ENCODE data around the gene PVRIG. TPM values are rescaled to one million over a fixed set of nuclear protein-coding genes. Genes with fewer than 3 reads are reported as not detected.
"Not testable (repeated sequence)": the region's sequence is repeated elsewhere in the genome, so short reads cannot be mapped to it uniquely, and the experiment has no call there.

Gene PVRIG
- total RNA-seq, 1 experiment from 2014 or later: 1.1 TPM

DNA sequence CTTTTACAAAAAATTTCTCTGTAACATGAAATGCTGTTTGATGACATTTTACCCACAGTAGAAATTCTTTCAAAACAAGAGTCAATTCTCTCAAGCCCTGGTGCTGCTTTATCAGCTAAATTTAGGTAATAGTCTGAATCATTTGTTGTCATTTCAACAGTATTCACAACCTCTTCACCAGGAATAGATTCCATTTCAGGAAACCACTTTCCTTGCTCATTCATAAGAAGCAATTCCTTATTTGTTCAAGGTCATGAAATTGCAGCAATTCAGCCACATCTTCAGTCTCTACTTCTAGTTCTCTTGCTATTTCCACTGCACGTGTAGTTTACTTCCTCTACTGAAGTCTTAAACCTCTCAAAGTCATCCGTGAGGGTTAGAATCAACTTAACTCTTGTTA, 28.0 kb upstream of the PVRIG start:
- H2AFZ ChIP-seq: no peak overlapping the region
- H3K27ac ChIP-seq: peak overlapping the region; percentile 27; the same call in 1 of the 2 replicates
- peak overlapping the region; percentile 38 for H3K4me2 ChIP-seq
- peak in 1 of 2 experiments; percentile 80 for DNase-seq
- no peaks in the 10 kb centered on the region for H3K9me3 ChIP-seq (ENCODE audit: insufficient read depth, low read depth)
- H3K79me2 ChIP-seq (ENCODE audit: low read depth): no peaks in the 10 kb centered on the region
- H3K27me3 ChIP-seq (ENCODE audit: insufficient read depth, low read depth): no peaks in the 10 kb centered on the region
- POLR2A ChIA-PET (ENCODE audit: unreplicated experiment): no interaction called here
- no peak for TF ChIP-seq EZH2 (IDR thresholded peaks at IDR 0.05; ENCODE audit: low read depth)
- TF ChIP-seq, protein P1, sequence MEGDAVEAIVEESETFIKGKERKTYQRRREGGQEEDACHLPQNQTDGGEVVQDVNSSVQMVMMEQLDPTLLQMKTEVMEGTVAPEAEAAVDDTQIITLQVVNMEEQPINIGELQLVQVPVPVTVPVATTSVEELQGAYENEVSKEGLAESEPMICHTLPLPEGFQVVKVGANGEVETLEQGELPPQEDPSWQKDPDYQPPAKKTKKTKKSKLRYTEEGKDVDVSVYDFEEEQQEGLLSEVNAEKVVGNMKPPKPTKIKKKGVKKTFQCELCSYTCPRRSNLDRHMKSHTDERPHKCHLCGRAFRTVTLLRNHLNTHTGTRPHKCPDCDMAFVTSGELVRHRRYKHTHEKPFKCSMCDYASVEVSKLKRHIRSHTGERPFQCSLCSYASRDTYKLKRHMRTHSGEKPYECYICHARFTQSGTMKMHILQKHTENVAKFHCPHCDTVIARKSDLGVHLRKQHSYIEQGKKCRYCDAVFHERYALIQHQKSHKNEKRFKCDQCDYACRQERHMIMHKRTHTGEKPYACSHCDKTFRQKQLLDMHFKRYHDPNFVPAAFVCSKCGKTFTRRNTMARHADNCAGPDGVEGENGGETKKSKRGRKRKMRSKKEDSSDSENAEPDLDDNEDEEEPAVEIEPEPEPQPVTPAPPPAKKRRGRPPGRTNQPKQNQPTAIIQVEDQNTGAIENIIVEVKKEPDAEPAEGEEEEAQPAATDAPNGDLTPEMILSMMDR (conservative IDR thresholded peaks at IDR 0.05): no peak
- no peaks in the 10 kb centered on the region for H4K20me1 ChIP-seq (ENCODE audit: insufficient read depth)
- no TSS peak for BruUV-seq (replicated peaks)
- no peaks in the 10 kb centered on the region for H3K9me2 ChIP-seq (ENCODE audit: insufficient read depth)
- CTCF ChIA-PET: no interaction called here
- peaks cover 11% of the 10 kb centered on the region for H3F3A ChIP-seq (ENCODE audit: insufficient read depth, low read depth)
- H3K4me3 ChIP-seq: no peak overlapping the region
- intact Hi-C loops (cut with micrococcal nuclease; ENCODE audit: unreplicated experiment): no loop called here
- H3K36me3 ChIP-seq (ENCODE audit: low read depth): no peaks in the 10 kb centered on the region
- H3K4me1 ChIP-seq (replicated peaks; ENCODE audit: insufficient read depth): peaks cover 22% of the 10 kb centered on the region

DNA sequence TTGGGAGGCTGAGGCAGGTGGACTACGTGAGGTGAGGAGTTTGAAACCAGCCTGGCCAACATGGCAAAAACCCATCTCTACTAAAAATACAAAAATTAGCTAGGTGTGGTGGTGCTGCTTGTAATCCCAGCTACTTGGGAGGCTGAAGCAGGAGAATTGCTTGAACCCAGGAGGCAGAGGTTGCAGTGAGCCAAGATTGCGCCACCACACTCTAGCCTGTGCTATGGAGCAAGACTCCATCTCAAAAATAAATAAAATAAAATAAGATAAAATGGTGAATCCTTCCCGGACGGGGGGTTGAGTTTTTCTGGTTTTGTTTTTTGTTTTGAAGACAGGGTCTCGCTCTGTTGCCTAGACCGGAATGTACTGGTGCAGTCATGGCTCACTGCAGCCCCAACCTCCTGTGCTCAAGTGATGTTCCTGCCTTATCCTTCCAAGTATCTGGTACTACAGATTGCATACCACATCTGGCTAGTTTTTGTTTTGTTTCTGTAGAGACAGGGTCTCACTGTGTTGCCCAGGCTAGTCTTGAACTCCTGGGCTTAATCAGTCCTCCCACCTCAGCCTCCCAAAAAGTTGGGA, 27.4 kb upstream of the PVRIG start:
- BruUV-seq (replicated peaks); H3K9me3 ChIP-seq (ENCODE audit: insufficient read depth, low read depth); H4K20me1 ChIP-seq (ENCODE audit: insufficient read depth); H3K79me2 ChIP-seq (ENCODE audit: low read depth); H3K27me3 ChIP-seq (ENCODE audit: insufficient read depth, low read depth); POLR2A ChIA-PET (ENCODE audit: unreplicated experiment); CTCF ChIA-PET; intact Hi-C loops (cut with micrococcal nuclease; ENCODE audit: unreplicated experiment); DNase-seq; H3K4me3 ChIP-seq; H3K36me3 ChIP-seq (ENCODE audit: low read depth); H2AFZ ChIP-seq; H3K9me2 ChIP-seq (ENCODE audit: insufficient read depth): not testable (repeated sequence)
- peak overlapping the region; percentile 38; the same call in 1 of the 2 replicates for H3K4me2 ChIP-seq
- H3F3A ChIP-seq (ENCODE audit: insufficient read depth, low read depth): peaks cover 11% of the 10 kb centered on the region
- peaks cover 22% of the 10 kb centered on the region for H3K4me1 ChIP-seq (replicated peaks; ENCODE audit: insufficient read depth)
- H3K27ac ChIP-seq: peak overlapping the region; percentile 27; the same call in 1 of the 2 replicates

DNA sequence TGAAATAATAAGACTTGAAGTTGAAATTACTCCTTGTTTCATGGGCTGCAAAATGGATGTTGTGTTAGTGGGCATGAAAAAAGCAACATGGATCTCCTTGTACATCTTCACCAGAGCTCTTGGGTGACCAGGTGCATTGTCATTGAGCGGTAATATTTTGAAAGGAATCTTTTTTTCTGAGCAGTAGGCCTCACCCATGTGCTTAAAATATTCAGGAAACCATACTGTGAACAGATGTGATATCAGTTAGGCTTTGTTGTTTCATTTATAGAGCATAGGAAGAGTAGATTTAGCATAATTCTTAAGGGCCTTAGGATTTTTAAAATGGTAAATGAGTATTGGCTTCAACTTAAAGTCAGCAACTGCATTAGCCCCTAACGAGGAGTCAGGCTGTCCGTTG, 26.8 kb upstream of the PVRIG start:
- no peak overlapping the region for H3K4me2 ChIP-seq
- H3K79me2 ChIP-seq (ENCODE audit: low read depth): no peaks in the 10 kb centered on the region
- H3K9me2 ChIP-seq (ENCODE audit: insufficient read depth): no peaks in the 10 kb centered on the region
- H4K20me1 ChIP-seq (ENCODE audit: insufficient read depth): no peaks in the 10 kb centered on the region
- H3K4me1 ChIP-seq (replicated peaks; ENCODE audit: insufficient read depth): peaks cover 22% of the 10 kb centered on the region
- no peaks in the 10 kb centered on the region for H3K27me3 ChIP-seq (ENCODE audit: insufficient read depth, low read depth)
- no peaks in the 10 kb centered on the region for H3K9me3 ChIP-seq (ENCODE audit: insufficient read depth, low read depth)
- H3K36me3 ChIP-seq (ENCODE audit: low read depth): no peaks in the 10 kb centered on the region
- no peak overlapping the region for H3K27ac ChIP-seq
- DNase-seq: no peak
- H2AFZ ChIP-seq: no peak overlapping the region
- no peak for TF ChIP-seq EZH2 (IDR thresholded peaks at IDR 0.05; ENCODE audit: low read depth)
- TF ChIP-seq, protein P1 (conservative IDR thresholded peaks at IDR 0.05): no peak
- ChIA-PET CTCF (no interaction called here), POLR2A (ENCODE audit: unreplicated experiment) (no interaction called here)
- intact Hi-C loops (cut with micrococcal nuclease; ENCODE audit: unreplicated experiment): no loop called here
- peaks cover 11% of the 10 kb centered on the region for H3F3A ChIP-seq (ENCODE audit: insufficient read depth, low read depth)
- BruUV-seq (replicated peaks): no TSS peak
- H3K4me3 ChIP-seq: no peak overlapping the region

DNA sequence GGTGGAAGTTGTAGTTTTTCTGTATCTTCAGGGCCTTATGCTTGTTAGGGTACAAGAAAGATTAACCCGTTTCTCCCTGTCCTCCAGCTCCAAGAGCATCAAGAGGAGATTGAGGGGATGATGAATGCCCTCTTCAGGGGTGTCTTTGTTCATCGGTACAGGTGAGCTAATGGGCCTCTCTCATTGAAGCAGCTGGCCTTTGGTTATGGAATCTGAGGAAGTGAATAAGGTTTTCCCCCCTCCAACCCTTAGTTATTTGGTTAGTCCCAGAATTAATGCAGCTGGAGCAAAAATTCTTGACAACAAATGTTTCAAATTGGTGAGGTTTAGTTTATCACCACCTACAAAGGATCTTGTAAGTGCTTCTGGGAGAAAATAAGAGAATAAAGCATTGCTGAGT, 24.5 kb upstream of the PVRIG start:
- no peaks in the 10 kb centered on the region for H3K9me2 ChIP-seq (ENCODE audit: insufficient read depth)
- H3K36me3 ChIP-seq (ENCODE audit: low read depth): no peaks in the 10 kb centered on the region
- TF ChIP-seq, protein P1 (conservative IDR thresholded peaks at IDR 0.05): no peak
- no peak for TF ChIP-seq EZH2 (IDR thresholded peaks at IDR 0.05; ENCODE audit: low read depth)
- H3K27me3 ChIP-seq (ENCODE audit: insufficient read depth, low read depth): no peaks in the 10 kb centered on the region
- no peak overlapping the region for H3K27ac ChIP-seq
- POLR2A ChIA-PET (ENCODE audit: unreplicated experiment): no interaction called here
- no peak overlapping the region for H3K4me3 ChIP-seq
- DNase-seq: no peak
- H3K4me1 ChIP-seq (replicated peaks; ENCODE audit: insufficient read depth): peaks cover 22% of the 10 kb centered on the region
- no peaks in the 10 kb centered on the region for H3K9me3 ChIP-seq (ENCODE audit: insufficient read depth, low read depth)
- no TSS peak for BruUV-seq (replicated peaks)
- no peaks in the 10 kb centered on the region for H4K20me1 ChIP-seq (ENCODE audit: insufficient read depth)
- peaks cover 11% of the 10 kb centered on the region for H3F3A ChIP-seq (ENCODE audit: insufficient read depth, low read depth)
- no peaks in the 10 kb centered on the region for H3K79me2 ChIP-seq (ENCODE audit: low read depth)
- H2AFZ ChIP-seq: no peak overlapping the region
- intact Hi-C loops (cut with micrococcal nuclease; ENCODE audit: unreplicated experiment): no loop called here
- H3K4me2 ChIP-seq: no peak overlapping the region
- CTCF ChIA-PET: no interaction called here

DNA sequence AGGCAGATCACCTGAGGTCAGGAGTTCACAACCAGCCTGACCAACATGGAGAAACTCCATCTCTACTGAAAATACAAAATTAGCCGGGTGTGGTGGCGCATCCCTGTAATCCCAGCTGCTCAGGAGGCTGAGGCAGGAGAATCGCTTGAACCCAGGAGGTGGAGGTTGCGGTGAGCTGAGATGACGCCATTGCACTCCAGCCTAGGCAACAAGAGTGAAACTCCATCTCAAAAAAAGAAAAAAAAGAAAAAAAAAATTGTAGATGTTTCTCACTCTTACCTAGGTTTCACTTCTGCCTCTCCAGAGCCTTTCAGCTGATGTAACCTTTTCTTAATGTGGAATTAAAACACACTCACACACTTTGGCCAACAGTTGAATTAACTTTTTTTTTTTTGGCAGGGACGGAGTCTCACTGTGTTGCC, 23.8 kb upstream of the PVRIG start:
- H4K20me1 ChIP-seq (ENCODE audit: insufficient read depth); H3K79me2 ChIP-seq (ENCODE audit: low read depth); H3K9me2 ChIP-seq (ENCODE audit: insufficient read depth); CTCF ChIA-PET; H3K4me2 ChIP-seq; BruUV-seq (replicated peaks); H2AFZ ChIP-seq; H3K27me3 ChIP-seq (ENCODE audit: insufficient read depth, low read depth); DNase-seq; intact Hi-C loops (cut with micrococcal nuclease; ENCODE audit: unreplicated experiment); POLR2A ChIA-PET (ENCODE audit: unreplicated experiment); H3K27ac ChIP-seq; H3K9me3 ChIP-seq (ENCODE audit: insufficient read depth, low read depth); H3K36me3 ChIP-seq (ENCODE audit: low read depth); H3K4me3 ChIP-seq: not testable (repeated sequence)
- H3F3A ChIP-seq (ENCODE audit: insufficient read depth, low read depth): peaks cover 11% of the 10 kb centered on the region
- peaks cover 18% of the 10 kb centered on the region for H3K4me1 ChIP-seq (replicated peaks; ENCODE audit: insufficient read depth)

All from PC-9 (cell line).